HG03442 (cell line): ENCODE data around the gene SMYD5.
"Not testable (repeated sequence)": the region's sequence is repeated elsewhere in the genome, so short reads cannot be mapped to it uniquely, and the experiment has no call there.

Experiments used
- ATAC-seq: cut with Tn5 transposase; IDR thresholded peaks from one replicate; pipeline ENCODE4 v1.9.1; 2021; ENCODE audit warnings: mild to moderate bottlenecking, moderate library complexity; ENCODE audit not compliant: unreplicated experiment

The SMYD5 gene

DNA sequence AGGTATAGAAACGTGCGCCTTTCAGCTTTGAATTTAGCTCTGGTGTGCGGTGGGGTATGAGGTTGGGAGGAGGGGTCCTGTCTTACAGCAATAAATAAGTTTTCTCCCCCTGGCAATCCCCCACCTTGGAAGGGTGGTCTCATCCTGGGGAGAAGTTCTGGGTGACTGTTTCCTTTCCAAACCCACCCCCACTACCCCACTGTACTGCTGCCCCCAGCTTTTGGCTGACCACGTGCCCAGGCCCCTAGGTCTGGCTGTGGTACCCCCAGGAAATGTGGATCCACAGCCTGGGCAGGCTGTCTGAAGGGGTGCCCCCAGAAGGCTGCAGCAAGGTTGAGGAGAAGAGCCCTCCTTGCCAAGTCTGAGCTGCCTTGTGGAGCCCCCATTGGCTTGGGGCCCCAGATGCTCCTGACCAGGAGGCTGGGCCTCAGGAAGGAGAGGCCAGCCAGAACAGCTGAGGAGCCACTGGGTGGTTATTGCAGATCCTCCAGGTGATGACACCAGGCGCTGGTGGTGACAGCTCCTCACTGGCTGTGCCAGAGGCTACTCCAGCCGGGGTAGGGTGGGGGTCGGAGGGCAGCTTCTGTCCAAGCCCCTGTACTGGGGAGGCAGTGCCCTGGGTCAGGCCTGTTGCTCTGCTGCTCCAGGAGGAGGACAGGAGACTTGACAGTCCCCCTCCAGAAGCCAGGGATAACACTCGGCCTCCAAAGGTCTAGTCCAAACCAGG is 44.3 kb downstream of the SMYD5 start:
- no peak for ATAC-seq

DNA sequence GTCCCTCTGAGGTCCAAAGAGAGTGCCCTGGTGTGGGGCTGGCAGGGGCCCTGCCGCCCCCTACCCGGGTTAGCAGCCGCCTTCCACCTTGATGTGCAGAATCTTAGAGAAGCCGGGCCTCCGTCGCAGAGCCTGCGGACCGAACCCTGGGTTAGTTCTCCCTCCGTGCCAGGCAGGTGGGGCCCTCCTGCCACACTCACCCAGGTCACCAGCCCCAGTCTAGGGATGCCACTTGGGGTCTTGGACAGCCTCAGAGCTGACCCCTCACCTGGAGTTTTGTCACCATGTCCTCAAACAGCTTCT is 44.8 kb downstream of the SMYD5 start:
- ATAC-seq, result no peak

DNA sequence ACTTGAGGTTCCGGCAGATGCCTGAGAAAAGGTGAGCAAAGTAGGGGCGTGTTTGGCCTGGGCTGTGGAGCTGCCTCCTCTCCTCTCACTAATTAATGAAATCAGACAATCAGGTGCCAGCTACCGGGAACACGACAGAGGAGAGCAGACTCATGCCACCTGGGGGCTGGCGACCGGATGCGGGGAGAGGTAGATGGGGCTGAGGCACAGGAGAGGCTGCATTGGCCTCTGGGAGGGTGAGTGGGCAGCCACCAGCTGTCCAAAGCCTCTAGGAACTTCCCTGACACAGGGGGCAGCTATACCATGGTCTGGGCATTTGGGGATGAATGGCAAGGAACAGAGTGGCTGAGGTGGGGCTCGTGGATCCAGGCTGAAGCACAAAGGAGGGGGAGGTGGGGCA is 45.2 kb downstream of the SMYD5 start:
- ATAC-seq, result no peak

DNA sequence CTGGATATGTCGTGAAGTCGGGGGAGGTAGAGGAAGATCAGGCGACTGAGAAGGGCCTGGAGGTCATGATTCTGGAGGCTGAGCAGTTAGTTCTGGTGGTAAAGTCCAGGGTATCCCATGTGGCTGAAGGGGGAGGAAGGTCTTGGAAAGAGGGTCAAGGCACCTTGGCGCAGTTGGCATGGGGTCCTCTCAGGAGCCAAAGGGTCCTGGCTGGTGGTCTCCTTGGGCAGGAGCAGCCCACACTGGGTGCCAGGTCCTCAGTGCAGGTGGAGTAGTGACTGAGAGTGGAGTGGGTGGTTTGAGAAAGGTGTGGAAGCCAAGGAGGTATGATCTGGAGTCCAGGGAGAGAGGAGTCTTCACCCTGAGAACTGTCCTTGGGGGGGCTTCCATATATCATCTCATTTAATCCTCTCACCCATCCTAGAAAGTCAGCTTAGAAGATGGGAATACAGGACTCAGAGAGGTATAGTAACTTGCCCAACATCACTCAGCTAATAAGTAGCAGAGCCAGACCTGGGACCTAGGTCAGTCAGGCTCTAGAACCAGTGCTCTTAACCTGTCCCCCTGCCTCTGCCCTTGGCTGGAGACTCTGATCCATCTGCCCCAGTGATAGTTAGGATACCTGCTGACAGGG is 45.8 kb downstream of the SMYD5 start:
- ATAC-seq, result no peak

GRCh38 chr2:73260338-73260984 is 46.4 kb downstream of the SMYD5 start:
- ATAC-seq, result no peak

- ATAC-seq, result no peak
Measured at GRCh38 chr2:73262108-73262651, 48.1 kb downstream of the SMYD5 start.

DNA sequence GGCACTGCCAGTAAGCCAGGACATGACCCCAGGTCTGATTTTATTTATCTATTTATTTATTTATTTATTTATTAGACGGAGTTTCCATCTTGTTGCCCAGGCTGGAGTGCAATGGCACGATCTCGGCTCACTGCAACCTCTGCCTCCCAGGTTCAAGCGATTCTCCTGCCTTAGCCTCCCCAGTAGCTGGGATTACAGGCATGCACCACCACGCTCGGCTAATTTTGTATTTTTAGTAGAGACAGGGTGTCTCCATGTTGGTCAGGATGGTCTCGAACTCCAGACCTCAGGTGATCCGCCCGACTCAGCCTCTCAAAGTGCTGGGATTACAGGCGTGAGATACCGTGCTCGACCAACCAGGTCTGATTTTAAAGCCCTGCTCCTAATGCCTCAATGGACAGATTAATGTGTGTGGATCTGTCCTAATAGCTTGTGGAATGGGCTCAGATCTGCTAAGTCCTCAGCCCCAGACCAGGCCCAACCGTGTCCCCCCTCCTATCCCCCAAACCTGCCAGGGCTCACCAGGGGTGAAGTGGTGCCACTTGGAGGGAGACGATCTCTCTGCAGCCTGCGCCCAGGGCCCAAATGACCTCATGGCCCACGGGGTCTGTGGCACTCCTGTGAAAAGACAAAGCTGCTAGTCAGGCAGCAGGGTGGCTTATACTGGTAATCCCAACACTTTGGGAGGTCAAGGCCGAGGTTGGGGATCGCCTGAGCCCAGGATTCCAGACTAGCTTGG is 48.8 kb downstream of the SMYD5 start:
- ATAC-seq, result not testable (repeated sequence)

DNA sequence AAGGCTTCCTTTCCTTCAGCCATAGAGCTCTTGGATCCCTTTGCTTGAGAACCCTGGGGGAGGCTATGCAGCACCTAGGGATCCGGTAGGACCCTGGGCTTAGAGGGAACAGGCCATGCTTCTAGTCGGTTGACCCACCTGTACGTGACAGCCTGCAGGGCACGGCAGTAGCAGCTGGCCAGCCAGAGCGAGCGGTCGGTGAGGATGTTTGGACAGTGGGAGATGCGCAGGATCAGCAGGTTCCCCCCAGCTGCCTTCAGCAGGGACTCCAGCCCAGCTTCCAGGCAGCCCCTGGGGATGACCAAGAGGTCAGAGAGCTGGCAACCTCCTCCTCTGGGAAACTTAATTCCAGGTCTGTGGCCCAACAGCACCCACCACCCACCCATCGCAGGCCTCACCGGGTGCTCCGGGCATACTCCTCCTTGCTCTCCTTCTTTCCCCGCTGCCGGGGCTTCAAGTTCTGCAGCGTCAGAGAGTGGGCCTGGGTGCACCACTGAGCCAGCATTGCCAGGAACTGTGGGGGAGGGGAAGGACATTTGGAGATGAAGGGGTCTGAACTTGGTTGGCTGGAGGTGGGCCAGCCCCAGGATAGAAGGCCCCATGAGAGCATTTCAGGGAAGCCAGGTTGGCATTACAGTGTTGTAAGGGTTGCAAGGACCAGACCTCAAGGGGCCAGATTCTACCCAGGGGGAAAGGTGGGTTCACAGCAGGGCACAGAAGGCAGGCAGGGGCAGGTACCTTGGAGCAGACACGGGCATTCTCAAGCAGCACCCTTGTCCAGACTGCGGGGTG is 49.7 kb downstream of the SMYD5 start:
- no peak for ATAC-seq

GRCh38 chr2:73264332-73264606 is 50.2 kb downstream of the SMYD5 start:
- no peak for ATAC-seq

DNA sequence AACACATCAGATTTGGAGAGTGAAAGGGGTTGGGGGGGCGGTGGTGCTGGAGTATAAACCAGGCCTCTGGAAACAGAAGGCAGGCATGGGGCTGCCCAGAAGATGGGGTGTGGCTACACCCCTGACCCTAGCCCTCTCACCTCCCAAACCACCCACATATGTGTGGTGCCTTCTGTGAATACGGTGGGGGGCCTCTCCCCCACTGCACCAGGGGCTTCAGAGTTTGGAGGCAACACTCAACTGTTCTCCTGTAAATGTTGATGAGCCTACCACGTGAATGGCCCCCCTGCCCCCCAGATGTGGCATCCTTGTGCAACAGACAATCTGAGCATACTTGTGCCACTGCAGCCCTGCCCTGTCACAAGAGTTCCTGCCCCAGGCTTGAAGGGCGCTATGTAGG is 50.7 kb downstream of the SMYD5 start:
- ATAC-seq, result no peak

GRCh38 chr2:73265298-73266060 is 51.4 kb downstream of the SMYD5 start:
- no peak for ATAC-seq

GRCh38 chr2:73266061-73266901 is 52.2 kb downstream of the SMYD5 start:
- ATAC-seq, result no peak

GRCh38 chr2:73267008-73267407 is 53.0 kb downstream of the SMYD5 start:
- ATAC-seq, result no peak

DNA sequence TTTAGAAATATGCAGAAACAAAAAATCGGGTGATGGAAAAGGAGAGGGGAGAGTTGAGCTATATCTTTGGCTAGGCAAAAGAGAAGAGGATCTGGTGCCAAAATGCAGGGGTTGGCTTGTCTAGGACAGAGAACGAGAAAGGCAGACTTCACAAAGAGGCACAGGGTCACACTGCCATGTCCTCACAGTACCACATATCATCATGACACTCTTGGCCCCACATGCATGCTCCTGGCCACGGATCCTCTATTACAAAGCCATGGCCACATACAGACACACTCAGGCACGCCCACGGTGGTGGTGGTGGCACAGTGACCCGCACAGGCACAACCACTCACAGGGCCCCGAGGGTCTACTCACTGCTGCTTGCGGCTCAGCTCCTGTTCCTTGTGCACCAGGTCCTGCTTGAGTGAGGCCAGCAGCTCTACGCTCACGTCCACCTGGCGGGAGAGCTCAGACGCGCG is 54.4 kb downstream of the SMYD5 start:
- ATAC-seq, result no peak

DNA sequence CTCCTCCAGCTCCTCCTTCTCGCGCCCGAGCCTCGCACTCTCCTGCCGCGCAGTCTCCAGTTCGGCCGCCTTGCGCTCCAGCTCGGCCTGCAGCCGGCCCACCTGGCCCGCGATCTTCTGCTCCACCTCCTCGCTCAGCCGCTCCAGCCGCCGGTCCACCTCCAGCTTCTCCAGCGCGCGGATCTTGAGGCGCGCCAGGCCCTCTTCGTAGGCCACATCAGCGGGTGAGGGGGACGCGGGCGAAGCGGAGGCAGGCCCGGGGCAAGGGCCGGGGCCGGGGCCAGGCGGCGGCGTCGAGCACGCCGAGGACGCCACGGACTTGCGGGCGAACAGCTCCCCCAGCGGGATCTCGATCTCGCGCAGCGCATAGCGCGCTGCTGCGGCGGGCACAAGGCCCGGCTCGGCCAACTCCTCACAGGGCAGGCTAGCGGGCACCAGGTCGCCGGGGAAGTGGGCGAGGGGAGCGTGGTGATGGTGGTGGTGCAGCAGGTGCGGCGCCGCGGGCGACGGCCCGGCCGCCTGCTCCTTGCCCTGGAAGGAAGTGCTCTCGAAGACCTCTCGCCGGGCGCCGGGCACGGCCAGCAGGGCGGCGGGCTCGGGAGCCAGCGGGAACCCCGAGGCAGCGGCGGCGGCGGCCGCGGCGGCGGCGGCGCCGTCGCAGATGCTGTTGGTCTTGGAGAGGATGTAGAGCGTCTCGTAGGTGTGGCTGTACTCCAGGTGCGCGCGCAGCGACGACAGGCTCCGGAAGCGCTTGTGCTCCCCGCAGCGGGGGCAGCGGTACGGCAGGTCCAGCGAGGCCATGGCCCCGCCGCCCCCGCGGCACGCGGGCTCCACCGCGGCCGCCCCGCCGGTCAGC is 55.0 kb downstream of the SMYD5 start:
- ATAC-seq, result peak; percentile 65

DNA sequence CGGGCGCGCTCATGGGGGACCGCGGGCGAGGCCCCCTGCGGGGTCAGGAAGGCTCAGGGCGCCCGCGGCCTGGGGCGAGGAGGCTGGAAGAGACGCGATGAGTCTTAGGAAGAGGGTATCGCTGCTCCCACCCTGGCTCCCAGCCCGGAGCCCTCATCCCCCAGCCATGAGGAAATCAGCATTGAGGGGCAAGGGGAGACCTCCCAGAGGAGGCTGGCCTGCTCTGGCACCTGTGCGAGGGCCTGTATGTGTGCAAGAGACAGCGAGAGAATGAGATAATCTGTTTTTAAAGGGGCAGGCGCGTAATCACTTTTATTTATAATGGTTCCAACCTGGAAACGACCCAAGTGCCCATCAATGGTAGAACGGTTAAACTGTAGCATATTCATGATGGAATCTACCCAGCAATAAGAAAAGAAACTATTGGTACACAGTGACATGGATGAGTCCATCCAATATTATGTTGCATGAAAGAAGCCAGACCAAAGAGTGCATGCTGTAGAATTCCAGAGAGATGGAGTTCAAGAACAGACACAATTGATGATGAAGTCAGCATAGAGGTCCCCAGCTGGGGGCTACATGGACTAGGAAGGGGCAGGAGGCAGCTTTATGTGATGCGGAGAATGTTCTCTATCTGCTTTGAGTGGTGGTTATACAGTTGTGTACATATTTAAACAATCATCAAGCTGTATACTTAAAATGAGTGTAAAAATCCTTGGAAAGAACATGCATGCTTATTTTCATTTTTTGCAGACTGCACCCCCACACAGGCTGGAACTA is 55.8 kb downstream of the SMYD5 start:
- no peak for ATAC-seq

GRCh38 chr2:73272270-73272669 is 58.2 kb downstream of the SMYD5 start:
- ATAC-seq, result no peak
